Endodermal cell (in vitro differentiated cells): ENCODE measurements around the gene PTPN5. TPM values are rescaled to one million over a fixed set of nuclear protein-coding genes. Genes with fewer than 3 reads are reported as not detected.

Experiments used
- DNase-seq: peaks from one replicate; pipeline ENCODE4 v3.0.0-alpha.2; 2017
- H3K27ac ChIP-seq: 2 replicates; pipeline ENCODE4 v1.5.1; 2013; ENCODE audit warnings: mild to moderate bottlenecking, low read depth, low read length, moderate library complexity
- H3K27me3 ChIP-seq: 2 replicates; pipeline ENCODE4 v1.6.1; 2013; ENCODE audit warnings: mild to moderate bottlenecking, low read length, moderate library complexity; ENCODE audit not compliant: insufficient read depth, control insufficient read depth, poor library complexity, severe bottlenecking
- H3K36me3 ChIP-seq: 2 replicates; pipeline ENCODE4 v1.7.0; 2013; ENCODE audit warnings: mild to moderate bottlenecking, low read length, moderate library complexity; ENCODE audit not compliant: control insufficient read depth, insufficient read depth
- H3K4me1 ChIP-seq: one replicate; pipeline ENCODE4 v1.7.0; 2013; ENCODE audit warnings: low read length; ENCODE audit not compliant: control insufficient read depth, insufficient read depth
- H3K4me3 ChIP-seq: 2 replicates; pipeline ENCODE4 v1.5.1; 2013; ENCODE audit warnings: mild to moderate bottlenecking, low read length, moderate library complexity
- H3K9ac ChIP-seq: 2 replicates; pipeline ENCODE4 v1.6.1; 2013; ENCODE audit warnings: mild to moderate bottlenecking, low read length, moderate library complexity; ENCODE audit not compliant: poor library complexity, severe bottlenecking; ENCODE audit errors: extremely low read depth
- H3K9me3 ChIP-seq: 2 replicates; pipeline ENCODE4 v1.6.1; 2013; ENCODE audit warnings: mild to moderate bottlenecking, low read length, moderate library complexity; ENCODE audit not compliant: control insufficient read depth
- H3K27ac Mint-ChIP-seq: 2 replicates; pipeline ENCODE4 v1.8.0; 2020; ENCODE audit warnings: mixed read lengths
- H3K27me3 Mint-ChIP-seq: 2 replicates; pipeline ENCODE4 v1.8.0; 2021; ENCODE audit warnings: mild to moderate bottlenecking, mixed read lengths; ENCODE audit not compliant: insufficient read depth
- H3K36me3 Mint-ChIP-seq: 2 replicates; pipeline ENCODE4 v1.8.0; 2020; ENCODE audit warnings: low read depth, mixed read lengths
- H3K4me1 Mint-ChIP-seq: 2 replicates; pipeline ENCODE4 v1.8.0; 2020; ENCODE audit warnings: mixed read lengths
- H3K4me3 Mint-ChIP-seq: 2 replicates; pipeline ENCODE4 v1.8.0; 2020; ENCODE audit warnings: mild to moderate bottlenecking, moderate library complexity, mixed read lengths
- H3K9me3 Mint-ChIP-seq: 2 replicates; pipeline ENCODE4 v1.8.0; 2020; ENCODE audit warnings: mild to moderate bottlenecking, mixed read lengths
- WGBS, 2 experiments: methylation state at CpG; one replicate each; pipeline versions ENCODE4 v1.1.5 to v1.1.7; 2013; ENCODE audit warnings: missing lambda C conversion rate in 2 of 2, mixed read lengths in 1 of 2; ENCODE audit not compliant: insufficient coverage in 1 of 2, insufficient read length in 1 of 2; 5-methylcytosine and 5-hydroxymethylcytosine counted together
- total RNA-seq, 2 donors: library from RNA; stranded (reverse); fragmentation: NEBNext Ultra II Directional in 1 of 2; extraction: Animal tissue kit (Norgen Biotek cat#: 25700) in 1 of 2; gene quantifications; 2 replicates in 1 of 2; 3 replicates in 1 of 2; pipeline ENCODE4 v1.2.1, GENCODE V29; 2021
- TF ChIP-seq, protein P1 (sequence below): fragments of 200-600 bp; sonication (generic); conservative IDR thresholded peaks from 2 replicates; pipeline ENCODE4 v1.5.0; 2021; ENCODE audit warnings: antibody characterized with exemption, mild to moderate bottlenecking

PTPN5 gene
- total RNA-seq, 2 donors from 2014 or later = 27.6 to 51.0 TPM

DNA sequence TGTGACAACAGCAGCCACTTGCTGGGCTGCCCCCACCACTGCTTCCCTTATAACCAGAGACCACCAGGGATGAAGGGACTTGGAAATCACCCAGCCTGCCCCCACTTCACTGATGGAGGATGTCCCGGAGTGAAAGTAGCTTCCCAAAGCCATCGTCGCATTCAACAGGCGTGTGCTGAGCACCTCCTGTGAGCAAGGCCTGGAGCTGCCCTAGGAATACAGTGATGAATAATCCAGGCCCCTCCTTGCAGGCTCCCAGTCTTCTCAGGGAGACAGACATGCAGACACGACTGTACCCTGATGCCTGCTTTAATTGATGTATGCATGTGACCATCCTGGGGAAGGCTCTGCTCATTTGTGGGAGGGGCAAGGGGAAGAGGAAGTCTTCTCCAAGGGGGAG lies 22.6 kb downstream of the PTPN5 start:
- Mint-ChIP-seq H3K4me1 (peaks cover 18% of the 10 kb centered on the region), H3K27ac (no peak overlapping the region), H3K27me3 (peaks cover 5% of the 10 kb centered on the region), H3K9me3 (no peaks in the 10 kb centered on the region), H3K4me3 (no peak overlapping the region), H3K36me3 (peaks cover 7% of the 10 kb centered on the region)
- no peaks in the 10 kb centered on the region for H3K9me3 ChIP-seq
- no peak overlapping the region for H3K4me3 ChIP-seq
- peaks cover 5% of the 10 kb centered on the region for H3K4me1 ChIP-seq
- H3K9ac ChIP-seq = no peak overlapping the region
- H3K27ac ChIP-seq = no peak overlapping the region
- no peak for DNase-seq
- 83 to 88% methylated on average over 4 to 5 of the region's 5 CpGs for WGBS, 2 experiments
- H3K27me3 ChIP-seq = no peaks in the 10 kb centered on the region
- H3K36me3 ChIP-seq = no peaks in the 10 kb centered on the region
- TF ChIP-seq, protein P1, sequence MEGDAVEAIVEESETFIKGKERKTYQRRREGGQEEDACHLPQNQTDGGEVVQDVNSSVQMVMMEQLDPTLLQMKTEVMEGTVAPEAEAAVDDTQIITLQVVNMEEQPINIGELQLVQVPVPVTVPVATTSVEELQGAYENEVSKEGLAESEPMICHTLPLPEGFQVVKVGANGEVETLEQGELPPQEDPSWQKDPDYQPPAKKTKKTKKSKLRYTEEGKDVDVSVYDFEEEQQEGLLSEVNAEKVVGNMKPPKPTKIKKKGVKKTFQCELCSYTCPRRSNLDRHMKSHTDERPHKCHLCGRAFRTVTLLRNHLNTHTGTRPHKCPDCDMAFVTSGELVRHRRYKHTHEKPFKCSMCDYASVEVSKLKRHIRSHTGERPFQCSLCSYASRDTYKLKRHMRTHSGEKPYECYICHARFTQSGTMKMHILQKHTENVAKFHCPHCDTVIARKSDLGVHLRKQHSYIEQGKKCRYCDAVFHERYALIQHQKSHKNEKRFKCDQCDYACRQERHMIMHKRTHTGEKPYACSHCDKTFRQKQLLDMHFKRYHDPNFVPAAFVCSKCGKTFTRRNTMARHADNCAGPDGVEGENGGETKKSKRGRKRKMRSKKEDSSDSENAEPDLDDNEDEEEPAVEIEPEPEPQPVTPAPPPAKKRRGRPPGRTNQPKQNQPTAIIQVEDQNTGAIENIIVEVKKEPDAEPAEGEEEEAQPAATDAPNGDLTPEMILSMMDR = no peak

DNA sequence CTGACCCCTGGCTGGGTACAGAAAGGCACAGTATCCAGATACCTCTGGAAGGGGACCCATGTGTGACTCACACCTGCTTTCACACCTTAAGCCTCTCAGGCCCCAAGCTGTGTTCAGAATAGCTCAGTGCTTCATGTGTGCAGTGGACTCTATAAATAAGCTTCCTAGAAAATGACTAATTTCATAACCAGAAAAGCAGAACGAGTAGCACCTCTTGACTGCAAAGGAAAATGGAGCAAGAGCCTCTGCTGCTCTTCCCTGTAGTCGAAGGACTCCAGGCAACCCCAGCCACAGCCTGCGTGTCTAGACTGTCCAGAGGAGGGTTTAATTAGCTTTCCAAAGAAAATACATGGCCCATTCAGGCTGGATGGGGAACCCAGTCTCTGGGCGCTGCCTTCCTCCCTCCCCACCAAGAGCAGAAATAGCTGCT lies 23.1 kb downstream of the PTPN5 start:
- Histone ChIP-seq H3K4me1 (peaks cover 5% of the 10 kb centered on the region), H3K9me3 (no peaks in the 10 kb centered on the region), H3K9ac (no peak overlapping the region), H3K36me3 (no peaks in the 10 kb centered on the region), H3K27me3 (no peaks in the 10 kb centered on the region), H3K27ac (no peak overlapping the region), H3K4me3 (no peak overlapping the region)
- WGBS, 2 experiments = 83 to 88% methylated on average over 4 of the region's 4 CpGs
- Mint-ChIP-seq H3K36me3 (peaks cover 7% of the 10 kb centered on the region), H3K9me3 (no peaks in the 10 kb centered on the region), H3K27me3 (peaks cover 5% of the 10 kb centered on the region), H3K4me1 (peaks cover 17% of the 10 kb centered on the region), H3K4me3 (no peak overlapping the region), H3K27ac (no peak overlapping the region)
- TF ChIP-seq, protein P1 = no peak
- no peak for DNase-seq

DNA sequence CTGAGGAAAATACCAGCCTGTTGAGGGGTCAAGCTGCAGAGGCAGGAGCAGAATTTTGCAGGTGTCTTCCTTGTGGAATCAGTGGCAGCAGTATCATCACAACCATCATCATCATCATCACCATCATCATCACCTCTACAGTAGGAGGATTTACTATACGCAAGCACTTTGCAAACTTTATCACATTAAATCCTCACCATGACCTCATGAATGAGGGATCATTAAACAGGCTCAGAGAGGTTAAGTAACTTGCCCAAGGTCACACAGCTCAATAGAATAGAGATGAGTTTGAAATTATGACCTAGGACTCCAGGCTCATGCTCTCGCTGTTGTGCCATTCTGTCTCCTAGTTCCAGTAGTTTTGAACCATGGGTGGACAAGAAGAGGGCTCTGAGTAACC lies 25.6 kb downstream of the PTPN5 start:
- no peak for DNase-seq
- Histone ChIP-seq H3K36me3 (no peaks in the 10 kb centered on the region), H3K9ac (no peak overlapping the region), H3K4me3 (no peak overlapping the region), H3K9me3 (no peaks in the 10 kb centered on the region), H3K27me3 (no peaks in the 10 kb centered on the region), H3K4me1 (no peaks in the 10 kb centered on the region), H3K27ac (no peak overlapping the region)
- WGBS, 2 experiments = 96 to 100% methylated on average over 2 of the region's 2 CpGs
- TF ChIP-seq, protein P1 = no peak
- peaks cover 2% of the 10 kb centered on the region for H3K27me3 Mint-ChIP-seq
- H3K27ac Mint-ChIP-seq = no peak overlapping the region
- H3K9me3 Mint-ChIP-seq = no peaks in the 10 kb centered on the region
- H3K36me3 Mint-ChIP-seq = peaks cover 7% of the 10 kb centered on the region
- H3K4me3 Mint-ChIP-seq = no peak overlapping the region
- H3K4me1 Mint-ChIP-seq = peaks cover 8% of the 10 kb centered on the region
